Hepatocyte (in vitro differentiated cells): ENCODE data around the gene WDR62. TPM values are rescaled to one million over a fixed set of nuclear protein-coding genes. Genes with fewer than 3 reads are reported as not detected.

Experiments
- DNase-seq: peaks from one replicate; pipeline ENCODE4 v3.0.0-alpha.2; 2016; ENCODE audit warnings: low spot score
- H2AFZ ChIP-seq: fragments of 200-600 bp; sonication (generic); 2 replicates; pipeline ENCODE4 v1.6.0; 2016; ENCODE audit warnings: antibody characterized with exemption, mild to moderate bottlenecking
- H3K27ac ChIP-seq: fragments of 200-600 bp; sonication (generic); 2 replicates; pipeline ENCODE4 v1.5.1; 2016; ENCODE audit warnings: mild to moderate bottlenecking
- H3K27me3 ChIP-seq: fragments of 200-600 bp; sonication (generic); 2 replicates; pipeline ENCODE4 v1.6.1; 2016
- H3K36me3 ChIP-seq: fragments of 200-600 bp; sonication (generic); replicated peaks from 2 replicates; pipeline ENCODE4 v1.5.1; 2016; ENCODE audit warnings: low read depth; ENCODE audit not compliant: insufficient read depth
- H3K4me1 ChIP-seq: fragments of 200-600 bp; sonication (generic); 2 replicates; pipeline ENCODE4 v1.5.1; 2016; ENCODE audit warnings: mild to moderate bottlenecking, moderate library complexity; ENCODE audit not compliant: insufficient read depth
- H3K4me2 ChIP-seq: fragments of 200-600 bp; sonication (generic); 2 replicates; pipeline ENCODE4 v1.6.0; 2016
- H3K4me3 ChIP-seq: fragments of 200-600 bp; sonication (generic); 2 replicates; pipeline ENCODE4 v1.5.1; 2016; ENCODE audit warnings: mild to moderate bottlenecking
- H3K79me2 ChIP-seq: fragments of 200-600 bp; sonication (generic); 2 replicates; pipeline ENCODE4 v1.6.0; 2017; ENCODE audit warnings: mild to moderate bottlenecking
- H3K9me2 ChIP-seq: fragments of 200-600 bp; sonication (generic); replicated peaks from 2 replicates; pipeline ENCODE4 v1.6.0; 2017; ENCODE audit warnings: mild to moderate bottlenecking; ENCODE audit not compliant: insufficient read depth
- H3K9me3 ChIP-seq: fragments of 200-600 bp; sonication (generic); 2 replicates; pipeline ENCODE4 v1.5.1; 2016; ENCODE audit warnings: low read depth, mild to moderate bottlenecking
- H4K20me1 ChIP-seq: fragments of 200-600 bp; sonication (generic); 2 replicates; pipeline ENCODE4 v1.6.0; 2016; ENCODE audit warnings: mild to moderate bottlenecking; ENCODE audit not compliant: insufficient read depth, poor library complexity, severe bottlenecking
- EZH2 ChIP-seq: fragments of 200-600 bp; sonication (generic); IDR thresholded peaks from 2 replicates; pipeline ENCODE4 v1.6.1; 2016; ENCODE audit warnings: antibody characterized with exemption, mild to moderate bottlenecking, borderline replicate concordance
- EZH2phosphoT487 ChIP-seq: fragments of 200-600 bp; sonication (generic); IDR thresholded peaks from one replicate; pipeline ENCODE4 v1.6.1; 2018; ENCODE audit warnings: antibody characterized with exemption, mild to moderate bottlenecking, low read depth, moderate library complexity; ENCODE audit not compliant: unreplicated experiment, severe bottlenecking
- WGBS: methylation state at CpG from one replicate; pipeline ENCODE4 v1.1.6; 2016; ENCODE audit warnings: low lambda C conversion rate; ENCODE audit errors: missing lambda C conversion rate; 5-methylcytosine and 5-hydroxymethylcytosine counted together
- polyA plus RNA-seq: library from polyadenylated mRNA; unstranded; fragments of >200 nt; fragmentation: Nextera tagmentation; extraction: Ambion mirVana; gene quantifications from 2 replicates; pipeline ENCODE4 v1.2.1, GENCODE V29; 2016
- total RNA-seq: library from RNA; depleted of rRNA; stranded (reverse); fragments of >200 nt; gene quantifications from 2 replicates; pipeline ENCODE4 v1.2.3, GENCODE V29; 2014
- TF ChIP-seq, protein P1 (sequence below): fragments of 200-600 bp; sonication (generic); IDR thresholded peaks from 2 replicates; pipeline ENCODE4 v1.5.1; 2016; ENCODE audit warnings: antibody characterized with exemption, mild to moderate bottlenecking; ENCODE audit not compliant: poor library complexity

Gene WDR62
- total and polyA plus RNA-seq, 2 experiments from 2014 or later: 2.1 to 4.6 TPM

DNA sequence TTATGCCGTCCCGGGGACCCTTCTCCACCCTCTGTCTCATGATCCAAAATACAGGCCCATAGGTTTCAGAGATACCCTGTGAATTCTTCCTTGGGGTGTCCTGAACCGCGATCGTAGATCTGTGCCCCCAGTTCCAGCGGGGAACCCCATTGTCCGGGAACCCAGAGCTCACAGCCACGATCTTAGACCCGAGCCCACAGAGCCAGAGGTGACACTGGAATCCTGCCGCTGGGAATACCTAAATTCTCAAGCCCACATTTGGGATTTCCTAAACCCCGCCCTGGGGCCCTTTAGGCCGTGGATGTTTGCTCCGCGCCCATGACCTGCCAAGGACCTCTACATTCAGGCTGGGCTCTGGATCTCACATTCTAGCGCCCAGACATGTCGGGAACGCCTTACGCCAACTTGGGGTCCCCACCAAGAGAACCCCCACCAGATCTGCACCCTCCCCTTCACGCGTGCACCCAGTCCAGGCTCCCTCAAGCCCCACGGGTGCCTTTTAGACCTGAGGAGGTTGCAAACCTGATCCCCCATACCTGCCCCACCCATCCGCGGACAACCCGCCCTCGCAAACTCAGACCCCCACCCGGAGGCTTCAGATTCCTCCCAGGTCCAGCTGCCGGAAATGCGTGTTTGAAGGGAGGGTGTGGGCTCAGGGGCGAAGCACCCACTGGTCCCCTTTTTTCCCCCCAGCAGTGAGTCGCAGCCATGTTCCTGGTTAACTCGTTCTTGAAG lies 85.8 kb downstream of the WDR62 start:
- no peaks in the 10 kb centered on the region for H3K9me2 ChIP-seq
- peaks cover 25% of the 10 kb centered on the region for H3K79me2 ChIP-seq
- no peaks in the 10 kb centered on the region for H3K4me1 ChIP-seq
- peak overlapping the region; percentile 100 for H3K27ac ChIP-seq
- H4K20me1 ChIP-seq: peaks cover 9% of the 10 kb centered on the region
- peak overlapping the region; percentile 62 for H2AFZ ChIP-seq
- TF ChIP-seq, protein P1, sequence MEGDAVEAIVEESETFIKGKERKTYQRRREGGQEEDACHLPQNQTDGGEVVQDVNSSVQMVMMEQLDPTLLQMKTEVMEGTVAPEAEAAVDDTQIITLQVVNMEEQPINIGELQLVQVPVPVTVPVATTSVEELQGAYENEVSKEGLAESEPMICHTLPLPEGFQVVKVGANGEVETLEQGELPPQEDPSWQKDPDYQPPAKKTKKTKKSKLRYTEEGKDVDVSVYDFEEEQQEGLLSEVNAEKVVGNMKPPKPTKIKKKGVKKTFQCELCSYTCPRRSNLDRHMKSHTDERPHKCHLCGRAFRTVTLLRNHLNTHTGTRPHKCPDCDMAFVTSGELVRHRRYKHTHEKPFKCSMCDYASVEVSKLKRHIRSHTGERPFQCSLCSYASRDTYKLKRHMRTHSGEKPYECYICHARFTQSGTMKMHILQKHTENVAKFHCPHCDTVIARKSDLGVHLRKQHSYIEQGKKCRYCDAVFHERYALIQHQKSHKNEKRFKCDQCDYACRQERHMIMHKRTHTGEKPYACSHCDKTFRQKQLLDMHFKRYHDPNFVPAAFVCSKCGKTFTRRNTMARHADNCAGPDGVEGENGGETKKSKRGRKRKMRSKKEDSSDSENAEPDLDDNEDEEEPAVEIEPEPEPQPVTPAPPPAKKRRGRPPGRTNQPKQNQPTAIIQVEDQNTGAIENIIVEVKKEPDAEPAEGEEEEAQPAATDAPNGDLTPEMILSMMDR: no peak
- TF ChIP-seq EZH2 (no peak), EZH2phosphoT487 (no peak)
- no peaks in the 10 kb centered on the region for H3K36me3 ChIP-seq
- H3K4me3 ChIP-seq: peak overlapping the region; percentile 98
- DNase-seq: peak; percentile 71
- peak overlapping the region; percentile 93 for H3K4me2 ChIP-seq
- H3K9me3 ChIP-seq: no peaks in the 10 kb centered on the region
- H3K27me3 ChIP-seq: no peaks in the 10 kb centered on the region
- WGBS: under 1% methylated on average over 24 of the region's 31 CpGs

DNA sequence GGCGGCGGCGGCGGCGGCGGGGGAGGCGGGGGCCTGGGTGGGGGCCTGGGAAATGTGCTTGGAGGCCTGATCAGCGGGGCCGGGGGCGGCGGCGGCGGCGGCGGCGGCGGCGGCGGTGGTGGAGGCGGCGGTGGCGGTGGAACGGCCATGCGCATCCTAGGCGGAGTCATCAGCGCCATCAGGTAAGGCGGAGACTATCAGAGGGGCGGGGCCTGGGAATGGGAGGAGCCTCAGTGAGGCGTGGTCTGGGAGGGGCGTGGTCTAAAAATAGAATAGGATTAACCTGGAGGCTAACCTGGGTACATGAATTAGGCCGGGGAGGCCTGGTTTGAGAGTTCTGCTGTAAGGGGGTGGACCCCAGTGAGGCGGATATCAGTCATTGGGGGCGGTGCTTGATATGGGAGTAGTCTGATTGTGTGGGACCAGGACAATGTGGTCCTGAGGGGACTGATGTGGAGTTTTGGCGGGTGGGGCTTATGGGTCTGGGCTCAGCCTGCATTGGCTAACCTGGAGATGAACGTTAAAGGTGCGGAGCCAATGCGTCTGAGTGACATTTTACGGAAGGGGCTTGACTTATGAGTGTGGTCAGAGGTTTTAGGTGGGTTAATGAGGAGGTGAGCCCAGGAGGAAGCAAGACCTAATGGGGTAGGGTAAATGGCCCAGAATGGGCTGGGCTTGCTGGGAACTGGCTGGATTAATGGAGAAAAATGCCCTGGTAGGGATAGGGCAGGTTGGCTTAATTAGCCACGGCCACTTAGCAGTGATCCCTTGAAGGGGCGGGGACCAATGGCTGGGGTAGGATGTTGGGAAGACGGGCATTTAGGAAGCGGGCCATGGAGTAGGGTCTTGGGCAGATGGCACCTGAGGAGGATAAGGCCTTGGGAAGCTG lies 86.6 kb downstream of the WDR62 start:
- H3K4me2 ChIP-seq: peak overlapping the region; percentile 93
- peak overlapping the region; percentile 62 for H2AFZ ChIP-seq
- no peaks in the 10 kb centered on the region for H3K27me3 ChIP-seq
- H3K4me3 ChIP-seq: peak overlapping the region; percentile 98
- H3K4me1 ChIP-seq: no peaks in the 10 kb centered on the region
- H3K36me3 ChIP-seq: no peaks in the 10 kb centered on the region
- H3K79me2 ChIP-seq: peaks cover 25% of the 10 kb centered on the region
- H3K9me2 ChIP-seq: no peaks in the 10 kb centered on the region
- WGBS: 25% methylated on average over 32 of the region's 42 CpGs
- peak; percentile 94 for DNase-seq
- no peak for TF ChIP-seq EZH2
- no peak for TF ChIP-seq EZH2phosphoT487
- TF ChIP-seq, protein P1: no peak
- no peaks in the 10 kb centered on the region for H3K9me3 ChIP-seq
- H4K20me1 ChIP-seq: peaks cover 9% of the 10 kb centered on the region
- peak overlapping the region; percentile 100 for H3K27ac ChIP-seq

DNA sequence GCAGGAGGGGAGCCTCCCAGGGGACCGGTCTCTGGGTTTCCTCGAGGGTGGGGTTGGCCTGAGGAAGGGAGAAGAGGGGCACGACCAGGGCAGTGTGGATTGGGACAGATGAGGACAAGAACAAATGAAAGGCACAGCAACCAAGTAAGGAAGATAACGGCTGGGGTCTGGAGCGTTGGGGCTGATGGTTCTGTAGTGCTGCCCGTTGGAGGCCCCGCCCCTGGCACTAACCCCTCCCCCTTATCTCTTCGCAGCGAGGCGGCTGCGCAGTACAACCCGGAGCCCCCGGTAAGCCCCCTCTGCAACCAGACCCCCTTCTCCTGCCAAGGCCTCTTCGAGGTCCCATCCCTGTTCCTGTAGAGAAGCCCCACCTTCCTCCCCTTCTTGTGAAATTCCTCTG lies 87.3 kb downstream of the WDR62 start:
- H3K27me3 ChIP-seq: no peaks in the 10 kb centered on the region
- no peak overlapping the region for H2AFZ ChIP-seq
- 98% methylated on average over 8 of the region's 14 CpGs for WGBS
- peaks cover 9% of the 10 kb centered on the region for H4K20me1 ChIP-seq
- H3K9me2 ChIP-seq: no peaks in the 10 kb centered on the region
- no peaks in the 10 kb centered on the region for H3K9me3 ChIP-seq
- H3K4me2 ChIP-seq: peak overlapping the region; percentile 93
- no peaks in the 10 kb centered on the region for H3K4me1 ChIP-seq
- no peak overlapping the region for H3K4me3 ChIP-seq
- H3K79me2 ChIP-seq: peaks cover 25% of the 10 kb centered on the region
- TF ChIP-seq EZH2phosphoT487: no peak
- TF ChIP-seq EZH2: no peak
- TF ChIP-seq, protein P1: no peak
- no peak for DNase-seq
- H3K27ac ChIP-seq: no peak overlapping the region
- H3K36me3 ChIP-seq: no peaks in the 10 kb centered on the region
